MM.1S (cell line): Measurements from ENCODE around the gene BTG4.

Experiments used
- CTCF ChIP-seq: fragments of 300-600 bp; sonication (generic); IDR thresholded peaks from 2 replicates; pipeline ENCODE4 v1.5.1; 2016; ENCODE audit warnings: antibody characterized with exemption, low read length, mixed read lengths
- EZH2 ChIP-seq: fragments of 300-600 bp; sonication (generic); optimal IDR thresholded peaks from 2 replicates; pipeline ENCODE3; 2017; ENCODE audit warnings: low read depth, mild to moderate bottlenecking, antibody characterized with exemption, low read length, mixed read lengths
- EZH2phosphoT487 ChIP-seq: fragments of 300-600 bp; sonication (generic); IDR thresholded peaks from 2 replicates; pipeline ENCODE4 v1.6.1; 2018; ENCODE audit warnings: antibody characterized with exemption, low read length

GRCh38 chr11:111514216-111515031 lies 2.2 kb upstream of the BTG4 start, which contains the start of gene HOATZ:
- TF ChIP-seq EZH2 (no peak), CTCF (no peak), EZH2phosphoT487 (no peak)
